PFSK-1 (cell line): ENCODE data around the gene ANKRD17.
A peak's percentile ranks its signal among the peaks of the same experiment; 100 is the strongest.

Source experiments
- FOXP2 ChIP-seq: optimal IDR thresholded peaks from 2 replicates; pipeline ENCODE3; 2011; ENCODE audit warnings: borderline replicate concordance, control low read depth, inconsistent platforms; ENCODE audit not compliant: insufficient read depth; ENCODE audit errors: extremely low read length, extremely low read depth
- POLR2AphosphoS5 ChIP-seq: IDR thresholded peaks from 2 replicates; pipeline ENCODE4 v1.6.1; 2012; ENCODE audit warnings: low read depth, mild to moderate bottlenecking, control low read depth, low read length, moderate library complexity
- SIN3A ChIP-seq: IDR thresholded peaks from 2 replicates; pipeline ENCODE4 v1.6.1; 2012; ENCODE audit warnings: mild to moderate bottlenecking, low read length, moderate library complexity, borderline replicate concordance; ENCODE audit not compliant: insufficient read depth
- TAF1 ChIP-seq: IDR thresholded peaks from 2 replicates; pipeline ENCODE4 v1.6.1; 2012; ENCODE audit warnings: low read length, control low read depth, borderline replicate concordance; ENCODE audit not compliant: insufficient read depth
- TF ChIP-seq, protein P1 (sequence below), 2 experiments: IDR thresholded peaks; 2 replicates each; pipeline versions ENCODE4 v1.6.1 to v1.8.0; 2011 to 2012; ENCODE audit warnings: low read depth in 2 of 2, low read length in 2 of 2, control low read depth in 1 of 2, inconsistent platforms in 1 of 2, mild to moderate bottlenecking in 1 of 2, moderate library complexity in 1 of 2; ENCODE audit not compliant: insufficient read depth in 1 of 2

ANKRD17 gene

DNA sequence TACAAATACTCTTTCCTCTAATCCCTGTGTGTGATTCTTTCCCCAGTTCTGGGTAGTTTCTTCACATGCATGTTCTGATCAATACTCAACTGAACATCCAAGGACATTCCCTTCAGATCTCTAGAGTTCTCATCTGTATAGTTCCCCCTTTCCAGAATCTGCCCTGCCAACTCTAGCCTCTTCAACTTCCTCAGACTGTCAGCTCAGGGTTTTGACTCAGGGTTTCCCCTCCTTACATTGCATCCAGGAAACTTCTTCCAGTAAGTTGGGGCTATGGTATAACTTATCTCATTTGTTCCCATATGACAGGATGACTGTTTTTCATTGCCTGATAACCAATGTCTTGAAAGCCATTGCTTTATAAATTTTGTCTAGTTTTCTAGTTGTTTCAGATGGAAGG lies 14.2 kb upstream of the ANKRD17 start:
- TF ChIP-seq POLR2AphosphoS5 = no peak
- no peak for TF ChIP-seq FOXP2
- no peak for TF ChIP-seq SIN3A
- no peak for TF ChIP-seq TAF1
- TF ChIP-seq, protein P1, sequence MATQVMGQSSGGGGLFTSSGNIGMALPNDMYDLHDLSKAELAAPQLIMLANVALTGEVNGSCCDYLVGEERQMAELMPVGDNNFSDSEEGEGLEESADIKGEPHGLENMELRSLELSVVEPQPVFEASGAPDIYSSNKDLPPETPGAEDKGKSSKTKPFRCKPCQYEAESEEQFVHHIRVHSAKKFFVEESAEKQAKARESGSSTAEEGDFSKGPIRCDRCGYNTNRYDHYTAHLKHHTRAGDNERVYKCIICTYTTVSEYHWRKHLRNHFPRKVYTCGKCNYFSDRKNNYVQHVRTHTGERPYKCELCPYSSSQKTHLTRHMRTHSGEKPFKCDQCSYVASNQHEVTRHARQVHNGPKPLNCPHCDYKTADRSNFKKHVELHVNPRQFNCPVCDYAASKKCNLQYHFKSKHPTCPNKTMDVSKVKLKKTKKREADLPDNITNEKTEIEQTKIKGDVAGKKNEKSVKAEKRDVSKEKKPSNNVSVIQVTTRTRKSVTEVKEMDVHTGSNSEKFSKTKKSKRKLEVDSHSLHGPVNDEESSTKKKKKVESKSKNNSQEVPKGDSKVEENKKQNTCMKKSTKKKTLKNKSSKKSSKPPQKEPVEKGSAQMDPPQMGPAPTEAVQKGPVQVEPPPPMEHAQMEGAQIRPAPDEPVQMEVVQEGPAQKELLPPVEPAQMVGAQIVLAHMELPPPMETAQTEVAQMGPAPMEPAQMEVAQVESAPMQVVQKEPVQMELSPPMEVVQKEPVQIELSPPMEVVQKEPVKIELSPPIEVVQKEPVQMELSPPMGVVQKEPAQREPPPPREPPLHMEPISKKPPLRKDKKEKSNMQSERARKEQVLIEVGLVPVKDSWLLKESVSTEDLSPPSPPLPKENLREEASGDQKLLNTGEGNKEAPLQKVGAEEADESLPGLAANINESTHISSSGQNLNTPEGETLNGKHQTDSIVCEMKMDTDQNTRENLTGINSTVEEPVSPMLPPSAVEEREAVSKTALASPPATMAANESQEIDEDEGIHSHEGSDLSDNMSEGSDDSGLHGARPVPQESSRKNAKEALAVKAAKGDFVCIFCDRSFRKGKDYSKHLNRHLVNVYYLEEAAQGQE (IDR thresholded peaks at IDR 0.05; ENCODE audit: insufficient read depth in 1 of 2, low read depth in 2 of 2, low read length in 2 of 2) = no peak

DNA sequence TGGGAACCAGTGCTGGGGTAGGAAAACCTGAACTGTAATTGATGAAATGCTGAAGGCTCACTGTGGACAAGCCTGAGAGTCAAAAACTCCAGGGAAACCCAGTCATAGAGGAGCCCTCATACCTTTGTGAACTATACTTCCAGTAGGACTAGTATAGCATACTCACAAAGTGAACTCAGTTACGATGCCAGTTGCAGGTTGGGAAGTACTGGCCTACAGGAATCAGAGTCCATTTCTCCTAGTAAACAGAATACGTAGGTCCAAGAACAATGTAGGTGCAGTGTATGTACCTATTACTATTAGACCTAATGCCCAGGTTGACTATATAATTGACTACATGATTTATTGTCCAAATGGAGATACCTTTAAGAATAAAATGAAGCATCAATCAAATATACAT lies 8.5 kb upstream of the ANKRD17 start:
- TF ChIP-seq FOXP2 (no peak), POLR2AphosphoS5 (no peak), TAF1 (no peak), SIN3A (no peak)
- TF ChIP-seq, protein P1 (IDR thresholded peaks at IDR 0.05; ENCODE audit: insufficient read depth in 1 of 2, low read depth in 2 of 2, low read length in 2 of 2) = no peak

DNA sequence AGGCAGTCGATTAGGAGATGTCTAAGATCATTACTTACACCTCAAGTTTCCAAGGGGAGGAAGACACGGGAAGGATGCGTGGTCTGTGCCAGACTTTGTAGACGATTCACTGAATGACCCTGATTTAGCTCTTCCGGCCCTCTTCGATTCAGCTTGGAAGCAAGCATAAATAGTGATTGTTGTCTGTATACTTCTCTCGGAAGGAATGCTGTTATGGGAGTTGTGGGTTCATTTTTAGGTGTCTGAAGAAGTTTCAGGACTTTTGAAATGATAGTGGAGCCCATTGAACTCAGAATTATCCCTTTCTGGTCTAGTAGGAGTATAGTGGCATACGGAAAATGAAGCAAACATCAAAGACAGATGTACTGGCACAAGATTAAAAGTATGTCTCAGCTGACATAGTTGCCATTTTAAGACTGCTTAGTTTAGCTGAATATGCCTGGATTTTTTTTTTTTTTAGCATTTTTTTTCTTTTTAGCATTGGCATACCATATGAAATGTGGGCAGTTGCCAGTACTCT lies 1.0 kb upstream of the ANKRD17 start:
- TF ChIP-seq TAF1 (no peak), SIN3A (no peak), POLR2AphosphoS5 (no peak; the same call in 1 of the 2 replicates), FOXP2 (no peak)
- TF ChIP-seq, protein P1 (IDR thresholded peaks at IDR 0.05; ENCODE audit: insufficient read depth in 1 of 2, low read depth in 2 of 2, low read length in 2 of 2) = no peak

DNA sequence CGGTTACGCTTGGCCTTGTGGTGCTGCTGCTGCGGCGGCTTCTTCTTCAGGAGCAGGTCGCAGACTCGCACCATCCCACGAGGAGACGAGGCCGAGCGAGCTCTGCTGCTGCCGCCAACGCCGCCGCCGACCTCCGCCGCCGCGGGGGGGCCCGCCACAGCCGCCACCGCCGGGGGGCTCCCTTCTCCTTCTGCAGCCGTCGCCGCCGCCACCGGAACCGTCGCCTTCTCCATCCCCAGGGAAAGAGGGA lies 237 bp downstream of the ANKRD17 start:
- no peak for TF ChIP-seq POLR2AphosphoS5
- TF ChIP-seq FOXP2 = no peak
- no peak for TF ChIP-seq SIN3A
- no peak for TF ChIP-seq TAF1
- TF ChIP-seq, protein P1 (IDR thresholded peaks at IDR 0.05; ENCODE audit: insufficient read depth in 1 of 2, low read depth in 2 of 2, low read length in 2 of 2) = no peak

DNA sequence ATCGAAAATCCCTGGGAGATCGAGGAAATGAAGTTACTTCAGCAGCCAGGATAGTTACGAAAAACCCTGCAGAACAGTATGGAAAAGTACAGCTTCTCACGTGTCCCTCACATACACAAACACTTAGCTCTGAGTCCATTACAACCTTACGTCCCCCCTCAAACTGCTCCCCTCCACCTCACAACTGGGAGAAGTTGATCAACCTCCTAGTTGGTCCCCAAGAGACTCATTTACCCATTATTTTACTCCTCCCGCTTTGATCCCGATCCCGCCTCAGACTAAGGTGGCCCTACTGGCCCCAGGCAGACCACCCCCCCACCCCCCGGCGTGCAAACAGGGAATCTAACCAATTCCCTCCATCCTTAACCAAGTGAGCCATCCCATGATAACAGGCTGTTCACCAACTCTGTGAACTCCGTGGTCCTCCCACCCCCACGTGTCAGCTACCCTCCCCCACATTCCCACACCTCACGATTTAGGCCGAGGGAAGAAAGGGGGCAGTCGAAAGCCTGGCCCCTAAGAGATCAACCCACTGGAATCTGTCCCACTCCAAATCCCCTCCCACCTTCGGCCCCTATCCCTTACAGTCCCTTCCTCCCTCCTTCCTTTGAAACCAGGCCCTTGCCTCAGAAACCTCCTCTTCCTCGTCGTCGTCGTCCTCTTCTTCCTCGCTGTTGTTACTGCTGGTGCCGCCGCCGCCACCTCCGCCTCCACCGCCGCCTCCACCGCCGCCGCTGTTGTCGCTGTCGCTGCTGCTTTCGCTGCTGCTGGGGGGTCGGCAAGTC lies 755 bp downstream of the ANKRD17 start:
- TF ChIP-seq TAF1 (0 out of 2 replicates have a peak, but pooled peaks have one; percentile 48), POLR2AphosphoS5 (no peak)

DNA sequence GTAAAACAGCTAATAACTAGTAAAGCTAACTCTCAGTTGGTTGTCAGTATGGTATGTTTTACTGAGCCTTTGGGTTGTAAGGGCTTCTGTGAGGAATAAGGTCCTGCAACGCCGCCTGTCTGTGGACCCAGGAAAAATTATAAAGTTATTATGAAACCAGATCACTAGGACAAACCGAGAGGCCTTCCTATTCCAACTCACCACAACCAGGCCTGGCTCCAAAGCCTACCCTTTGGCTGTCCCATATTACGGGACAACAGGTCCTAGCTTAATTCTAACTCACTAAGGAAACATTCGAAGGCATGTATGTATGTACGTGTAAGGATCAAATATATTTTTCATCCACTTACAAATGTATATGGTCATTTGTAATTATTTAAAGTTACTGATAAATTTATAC lies 1.4 kb downstream of the ANKRD17 start:
- TF ChIP-seq FOXP2 (no peak), TAF1 (no peak), SIN3A (no peak), POLR2AphosphoS5 (no peak)
- TF ChIP-seq, protein P1 (IDR thresholded peaks at IDR 0.05; ENCODE audit: insufficient read depth in 1 of 2, low read depth in 2 of 2, low read length in 2 of 2) = no peak
